GM18868 (cell line): ENCODE data around the gene VENTX.

Experiments used
- ATAC-seq: cut with Tn5 transposase; IDR thresholded peaks from one replicate; pipeline ENCODE4 v1.9.1; 2021; ENCODE audit warnings: mild to moderate bottlenecking, moderate library complexity; ENCODE audit not compliant: unreplicated experiment

Gene VENTX

DNA sequence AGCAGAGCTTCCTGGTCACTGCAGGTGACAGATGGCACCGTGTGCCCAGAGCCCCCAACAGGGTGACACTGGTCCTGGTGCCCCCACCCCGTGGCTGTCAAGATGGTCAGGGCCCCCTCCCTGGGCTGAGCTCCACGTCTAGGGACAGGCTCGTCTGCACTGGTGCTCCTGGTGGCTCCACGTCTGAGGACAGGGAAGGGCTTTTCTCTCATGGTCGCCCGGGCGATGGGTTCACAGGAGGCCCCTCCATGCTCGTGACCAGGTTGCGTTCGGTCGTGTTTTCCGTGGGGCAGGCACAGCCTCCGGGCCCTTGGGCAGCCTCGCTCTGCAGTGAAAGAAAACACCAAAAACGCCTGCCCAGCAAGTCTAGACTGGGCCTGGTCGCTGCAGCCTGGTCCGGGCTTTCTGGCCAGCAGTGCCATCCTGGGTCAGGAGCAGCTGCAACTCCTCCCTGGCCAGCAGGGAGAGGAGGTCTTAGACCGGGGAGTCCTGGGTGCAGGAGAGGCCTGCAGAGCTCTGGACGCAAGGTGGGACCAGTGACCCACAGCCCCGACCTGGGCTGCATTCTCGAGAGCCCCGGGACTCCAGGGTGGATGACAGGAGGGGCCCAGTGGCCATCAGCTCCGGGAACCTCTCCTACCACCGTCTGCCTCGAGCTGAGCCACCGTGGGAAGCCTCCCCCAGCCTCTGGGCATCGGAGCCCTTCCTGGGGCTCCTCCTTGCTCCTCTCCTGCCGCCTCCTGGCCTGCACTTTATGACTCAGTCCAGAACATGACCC is 35.5 kb upstream of the VENTX start:
- no peak for ATAC-seq

- no peak for ATAC-seq
These were observed 34.6 kb upstream of the VENTX start for GRCh38 chr10:133202778-133203651.

DNA sequence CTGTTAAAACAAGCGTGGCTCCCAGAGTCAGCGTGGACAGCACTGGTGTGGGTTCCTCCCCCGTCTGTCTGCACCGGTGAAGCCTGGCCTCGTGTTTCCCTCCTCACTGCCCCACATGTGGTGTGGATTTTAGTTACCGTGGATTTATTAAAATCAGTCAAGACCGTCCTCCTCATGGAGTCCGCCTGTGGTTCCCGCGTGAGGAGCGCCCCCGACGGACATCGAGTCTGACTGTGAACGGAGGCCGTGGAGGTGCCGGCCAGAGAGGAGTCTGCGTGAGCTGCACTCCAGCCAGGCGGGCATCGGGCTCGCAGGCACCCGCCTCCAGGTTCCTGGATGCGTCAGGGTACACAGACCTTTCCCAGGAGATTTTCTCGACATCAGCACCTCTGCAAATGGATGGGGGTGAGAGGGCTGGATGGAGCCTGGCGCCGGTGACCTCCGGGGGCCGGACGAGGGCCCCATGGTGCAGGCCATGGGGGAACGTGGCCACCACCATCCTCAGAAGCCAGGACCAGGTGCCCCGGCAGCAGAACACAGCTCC is 33.9 kb upstream of the VENTX start:
- ATAC-seq: no peak

GRCh38 chr10:133204226-133205015 is 33.2 kb upstream of the VENTX start:
- ATAC-seq: no peak

DNA sequence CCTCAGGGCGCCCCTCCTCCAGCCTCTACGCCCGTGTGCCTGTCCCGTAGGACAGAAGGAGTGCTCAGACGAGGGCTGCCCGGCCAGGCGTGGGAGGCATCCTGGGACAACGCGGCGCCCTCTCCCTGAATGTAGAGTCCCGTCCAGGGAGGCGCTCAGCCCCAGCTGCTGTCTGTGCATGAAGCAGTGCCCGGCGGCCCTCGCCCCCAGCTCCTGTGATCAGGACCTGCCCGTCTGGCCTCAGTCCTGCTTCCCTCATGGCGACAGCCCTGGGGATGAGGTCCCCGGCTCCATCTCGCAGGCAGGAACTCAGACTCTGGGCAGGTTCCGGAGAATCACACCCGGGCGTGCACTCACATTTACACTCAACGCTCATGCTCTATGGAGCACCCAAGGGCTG is 32.5 kb upstream of the VENTX start:
- ATAC-seq: no peak

GRCh38 chr10:133206356-133207040 is 31.2 kb upstream of the VENTX start:
- ATAC-seq: no peak

GRCh38 chr10:133207041-133207600 is 30.5 kb upstream of the VENTX start:
- no peak for ATAC-seq

- ATAC-seq: no peak
These were observed 30.0 kb upstream of the VENTX start for GRCh38 chr10:133207627-133208026.

GRCh38 chr10:133208466-133208865 is 29.2 kb upstream of the VENTX start:
- no peak for ATAC-seq

DNA sequence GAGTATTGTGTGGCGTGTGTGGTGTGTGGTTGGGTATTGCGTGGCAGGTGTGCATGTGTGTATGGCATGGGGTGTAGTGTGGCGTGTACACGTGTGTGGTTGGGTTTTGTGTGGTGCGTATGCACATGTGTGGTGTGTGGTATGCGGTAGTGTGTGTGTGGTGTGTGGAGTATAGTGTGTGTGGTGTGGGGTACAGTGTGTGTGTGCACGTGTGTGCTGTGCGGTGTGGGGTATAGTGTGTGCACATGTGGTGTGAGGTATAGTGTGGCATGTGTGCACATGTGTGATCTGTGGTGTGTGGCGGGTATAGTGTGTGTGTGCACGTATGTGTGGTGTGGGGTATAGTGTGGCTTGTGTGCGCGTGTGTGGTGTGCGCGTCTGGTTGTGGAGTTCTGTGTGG is 28.5 kb upstream of the VENTX start:
- no peak for ATAC-seq

DNA sequence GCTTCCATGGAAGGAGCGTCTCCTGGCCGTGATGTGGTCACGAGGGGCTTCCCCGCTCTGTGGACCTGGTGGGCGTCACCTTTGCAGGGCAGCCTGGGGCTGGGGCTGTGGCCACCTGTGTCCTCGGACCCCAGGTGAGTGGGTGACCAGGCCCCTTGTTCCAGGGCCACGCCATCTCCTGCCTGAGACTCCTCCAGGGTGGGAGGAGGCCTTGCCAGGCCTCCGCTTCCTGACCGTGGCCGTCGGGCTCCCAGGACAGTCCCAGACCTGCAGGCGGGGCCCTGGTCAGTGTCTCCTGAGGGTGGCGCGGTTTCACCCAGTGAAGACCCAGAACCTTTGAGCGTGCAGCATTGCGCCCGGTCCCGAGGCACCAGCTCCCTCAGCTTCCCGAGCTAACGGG is 28.0 kb upstream of the VENTX start:
- no peak for ATAC-seq

- ATAC-seq: no peak
These were observed 27.1 kb upstream of the VENTX start for GRCh38 chr10:133210398-133211140.

DNA sequence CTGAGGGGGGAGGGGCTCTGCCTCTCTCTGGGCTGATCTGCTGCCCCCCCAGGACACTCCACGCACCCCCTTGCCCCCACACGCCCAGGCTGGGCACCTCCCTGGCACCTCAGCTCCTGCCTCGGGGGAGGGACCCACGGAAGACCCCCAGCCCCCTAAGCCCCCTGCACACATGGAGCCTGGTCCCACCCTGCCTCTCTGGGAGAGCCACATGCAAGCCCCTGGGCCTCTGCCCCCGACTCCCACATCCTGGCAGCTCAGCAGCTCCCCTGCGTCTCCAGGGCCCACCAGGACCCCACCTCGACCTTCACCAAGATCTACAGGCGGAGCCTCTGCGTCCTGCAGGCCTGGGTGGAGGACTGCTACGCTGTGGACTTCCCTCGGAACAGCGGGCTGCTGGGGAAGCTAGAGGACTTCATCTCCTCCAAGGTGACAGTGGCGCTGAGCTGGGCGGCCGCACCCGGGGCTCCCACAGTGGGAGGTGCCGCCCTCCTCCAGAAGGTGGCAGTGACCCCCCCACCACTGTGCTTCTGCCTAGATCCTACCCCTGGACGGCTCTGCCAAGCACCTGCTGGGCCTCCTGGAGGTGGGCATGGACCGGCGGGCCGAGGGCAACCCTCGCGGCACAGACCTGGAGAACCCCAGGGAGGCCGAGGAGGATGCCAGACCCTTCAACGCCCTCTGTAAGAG is 26.4 kb upstream of the VENTX start:
- ATAC-seq: no peak

- ATAC-seq: no peak
These were observed 25.4 kb upstream of the VENTX start for GRCh38 chr10:133211959-133212852.

DNA sequence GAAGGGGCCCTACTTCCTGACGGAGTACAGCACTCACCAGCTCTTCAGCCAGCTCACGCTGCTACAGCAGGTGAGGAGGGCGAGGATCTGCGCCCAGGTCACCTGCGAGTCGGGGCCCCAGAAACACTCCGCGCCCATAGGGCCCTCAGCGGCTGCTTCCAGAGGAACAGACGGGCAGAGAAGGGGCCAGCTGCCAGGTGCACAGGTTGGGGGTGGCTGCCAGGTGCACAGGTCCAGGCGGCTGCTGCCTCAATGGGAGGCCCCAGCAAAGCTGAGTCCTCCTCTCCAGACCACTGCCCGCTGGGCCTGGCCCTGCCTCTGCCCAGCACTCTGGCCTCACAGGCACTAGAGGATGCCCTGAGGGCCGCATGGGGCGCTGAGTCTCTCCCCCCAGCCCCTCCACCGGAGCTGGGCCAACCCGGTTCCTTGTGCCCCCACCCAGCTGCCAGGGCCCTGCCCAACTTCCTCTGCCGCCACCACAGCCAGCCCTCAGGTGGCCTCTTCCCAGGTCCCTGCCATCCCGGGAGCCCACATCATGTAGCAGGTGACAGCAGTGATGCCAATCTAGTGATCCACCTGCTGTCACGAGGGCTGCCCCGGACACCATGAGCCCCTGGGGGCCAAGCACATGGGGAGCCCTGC is 24.7 kb upstream of the VENTX start:
- ATAC-seq: no peak

DNA sequence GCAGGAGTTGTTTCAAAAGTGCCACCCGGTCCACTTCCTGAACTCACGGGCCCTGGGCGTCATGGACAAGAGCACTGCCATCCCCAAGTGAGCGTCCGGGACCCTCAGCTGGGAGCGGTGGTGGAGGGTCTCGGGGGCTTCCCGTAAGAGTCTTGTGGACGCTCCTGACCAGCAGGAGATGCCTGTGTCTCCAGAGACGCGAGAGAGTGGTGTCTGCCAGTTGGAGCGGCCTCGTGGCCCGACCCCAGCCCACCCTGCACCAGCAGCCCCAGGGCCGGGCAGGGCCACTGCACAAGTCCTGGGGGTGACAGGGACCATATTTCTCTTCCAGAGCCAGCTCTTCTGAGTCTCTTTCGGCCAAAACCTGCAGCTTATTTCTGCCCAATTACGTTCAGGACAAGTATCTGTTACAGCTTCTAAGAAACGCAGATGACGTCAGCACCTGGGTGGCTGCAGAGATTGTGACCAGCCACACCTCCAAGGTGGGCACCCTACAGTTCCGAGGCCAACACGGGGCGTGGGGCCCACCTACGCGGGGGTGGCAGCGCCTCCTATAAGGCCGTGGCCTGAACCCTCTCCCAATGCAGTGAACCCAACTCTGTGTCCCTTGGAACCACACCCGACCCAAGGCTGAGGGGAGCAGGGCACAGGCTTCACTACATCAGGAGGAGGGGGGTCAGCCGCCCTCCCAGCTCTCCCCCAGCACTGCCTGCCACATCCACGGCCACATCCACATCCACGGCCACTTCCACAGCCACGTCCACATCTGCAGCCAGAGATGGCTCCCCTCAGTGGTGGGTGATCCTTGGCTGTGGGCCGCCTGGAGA is 23.8 kb upstream of the VENTX start:
- no peak for ATAC-seq
